Right lobe of liver (tissue), 4 donors: Measurements from ENCODE around the gene MMP8.

Experiments
- POLR2A ChIP-seq: fragments of 450-650 bp; IDR thresholded peaks from one replicate; pipeline ENCODE4 v1.6.1; 2017; ENCODE audit warnings: antibody characterized with exemption, mild to moderate bottlenecking
- TF ChIP-seq, protein P1 (sequence below), 4 donors: fragments of 200-600 bp in 3 of 4; fragments of 450-650 bp in 1 of 4; IDR thresholded peaks; one replicate each; pipeline versions ENCODE4 v1.5.1 to v1.8.0; 2016 to 2022; ENCODE audit warnings: antibody characterized with exemption in 4 of 4, mild to moderate bottlenecking in 2 of 4
- donor health status: DM: no; HTN: no; CAD: no.
- donor health status: DM: no; HTN: no; CAD: no.
- donor health status: DM: no; HTN: yes; CAD: no.

DNA sequence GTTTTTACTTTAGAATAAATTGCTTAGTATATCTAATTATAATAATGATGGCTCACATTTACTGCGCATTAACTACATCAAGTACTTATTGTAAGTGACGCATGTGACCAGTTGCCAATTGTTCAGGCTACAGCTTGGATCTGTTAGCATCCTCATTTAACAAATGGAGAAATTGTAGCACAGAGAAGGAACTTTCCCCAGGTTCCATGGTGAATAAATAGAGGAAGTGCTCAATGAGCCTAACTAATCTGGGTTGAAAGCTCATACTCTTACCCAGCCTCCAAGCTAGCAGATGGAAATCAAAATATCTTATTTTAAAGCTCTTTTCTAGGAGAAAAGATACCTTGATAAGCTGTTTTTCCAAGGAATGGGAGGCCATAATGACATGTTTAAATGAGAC, 39.0 kb downstream of the MMP8 start:
- TF ChIP-seq, protein P1, sequence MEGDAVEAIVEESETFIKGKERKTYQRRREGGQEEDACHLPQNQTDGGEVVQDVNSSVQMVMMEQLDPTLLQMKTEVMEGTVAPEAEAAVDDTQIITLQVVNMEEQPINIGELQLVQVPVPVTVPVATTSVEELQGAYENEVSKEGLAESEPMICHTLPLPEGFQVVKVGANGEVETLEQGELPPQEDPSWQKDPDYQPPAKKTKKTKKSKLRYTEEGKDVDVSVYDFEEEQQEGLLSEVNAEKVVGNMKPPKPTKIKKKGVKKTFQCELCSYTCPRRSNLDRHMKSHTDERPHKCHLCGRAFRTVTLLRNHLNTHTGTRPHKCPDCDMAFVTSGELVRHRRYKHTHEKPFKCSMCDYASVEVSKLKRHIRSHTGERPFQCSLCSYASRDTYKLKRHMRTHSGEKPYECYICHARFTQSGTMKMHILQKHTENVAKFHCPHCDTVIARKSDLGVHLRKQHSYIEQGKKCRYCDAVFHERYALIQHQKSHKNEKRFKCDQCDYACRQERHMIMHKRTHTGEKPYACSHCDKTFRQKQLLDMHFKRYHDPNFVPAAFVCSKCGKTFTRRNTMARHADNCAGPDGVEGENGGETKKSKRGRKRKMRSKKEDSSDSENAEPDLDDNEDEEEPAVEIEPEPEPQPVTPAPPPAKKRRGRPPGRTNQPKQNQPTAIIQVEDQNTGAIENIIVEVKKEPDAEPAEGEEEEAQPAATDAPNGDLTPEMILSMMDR (IDR thresholded peaks at IDR 0.05), result no peak
- no peak for TF ChIP-seq POLR2A
